CD8-positive, alpha-beta memory T cell (primary cell): ENCODE data around the gene KDF1. TPM values are rescaled to one million over a fixed set of nuclear protein-coding genes. Genes with fewer than 3 reads are reported as not detected.
A peak's percentile ranks its signal among the peaks of the same experiment; 100 is the strongest.

Experiments used
- CTCF ChIA-PET: fragments of 350-600 bp; sonication (Branson Sonifier 250); formaldehyde crosslinking; loops from one replicate; lab custom pipeline; 2021; ENCODE audit warnings: antibody characterized with exemption; lab: Charles Lee
- POLR2A ChIA-PET: fragments of 350-600 bp; sonication (Branson Sonifier 250); formaldehyde crosslinking; loops from one replicate; lab custom pipeline; 2021; ENCODE audit warnings: antibody characterized with exemption; lab: Charles Lee
- DNase-seq, 5 donors: peaks; one replicate each; pipeline versions ENCODE4 v3.0.0 to v3.0.0-alpha.2; 2020 to 2022; ENCODE audit warnings: mixed read lengths in 1 of 5
- H3K27ac ChIP-seq: one replicate; pipeline ENCODE4 v1.7.0; 2013; ENCODE audit warnings: low read depth, mild to moderate bottlenecking, low read length, moderate library complexity
- H3K27me3 ChIP-seq: 2 replicates; pipeline ENCODE4 v1.7.0; 2013; ENCODE audit warnings: low read length, mild to moderate bottlenecking; ENCODE audit not compliant: insufficient read depth, poor library complexity, severe bottlenecking
- H3K36me3 ChIP-seq: 2 replicates; pipeline ENCODE4 v1.7.0; 2013; ENCODE audit warnings: mild to moderate bottlenecking, low read length, moderate library complexity; ENCODE audit not compliant: insufficient read depth
- H3K4me1 ChIP-seq: 2 replicates; pipeline ENCODE4 v1.7.0; 2013; ENCODE audit warnings: mild to moderate bottlenecking, low read length, moderate library complexity; ENCODE audit not compliant: insufficient read depth
- H3K4me3 ChIP-seq: 2 replicates; pipeline ENCODE4 v1.7.0; 2013; ENCODE audit warnings: mild to moderate bottlenecking, low read length
- H3K9me3 ChIP-seq: 2 replicates; pipeline ENCODE4 v1.7.0; 2013; ENCODE audit warnings: mild to moderate bottlenecking, low read length
- H3K27ac Mint-ChIP-seq, 8 donors: one replicate each; pipeline ENCODE4 v1.8.0; 2020 to 2021; ENCODE audit warnings: mixed read lengths in 8 of 8, mild to moderate bottlenecking in 6 of 8, inconsistent platforms in 3 of 8, moderate library complexity in 3 of 8
- H3K27me3 Mint-ChIP-seq, 2 donors: one replicate each; pipeline ENCODE4 v1.8.0; 2020 to 2021; ENCODE audit warnings: mixed read lengths in 2 of 2, mild to moderate bottlenecking in 1 of 2, moderate library complexity in 1 of 2
- H3K36me3 Mint-ChIP-seq, 3 donors: one replicate each; pipeline ENCODE4 v1.8.0; 2020 to 2021; ENCODE audit warnings: mixed read lengths in 3 of 3, inconsistent platforms in 1 of 3, mild to moderate bottlenecking in 1 of 3
- H3K4me1 Mint-ChIP-seq, 3 donors: one replicate each; pipeline ENCODE4 v1.8.0; 2020 to 2021; ENCODE audit warnings: mixed read lengths in 3 of 3, inconsistent platforms in 1 of 3, mild to moderate bottlenecking in 1 of 3
- H3K4me3 Mint-ChIP-seq, 7 donors: one replicate each; pipeline ENCODE4 v1.8.0; 2020 to 2021; ENCODE audit warnings: mixed read lengths in 7 of 7, mild to moderate bottlenecking in 6 of 7, moderate library complexity in 4 of 7, inconsistent platforms in 2 of 7
- H3K9me3 Mint-ChIP-seq, 5 donors: one replicate each; pipeline ENCODE4 v1.8.0; 2020 to 2022; ENCODE audit warnings: mixed read lengths in 5 of 5, mild to moderate bottlenecking in 3 of 5, moderate library complexity in 2 of 5, inconsistent platforms in 1 of 5
- polyA plus RNA-seq: library from polyadenylated mRNA; unstranded; fragments of 300-500 nt; fragmentation: Illumina TruSeq; gene quantifications from one replicate; pipeline ENCODE4 v1.2.3, GENCODE V29; 2021
- total RNA-seq, 2 experiments: library from RNA; stranded (reverse); gene quantifications; one replicate each; pipeline ENCODE4 v1.2.3, GENCODE V29; 2021

The KDF1 gene
- total and polyA plus RNA-seq, 3 experiments from 2014 or later: 0.24 to 4.6 (median 0.39) TPM

- no peak overlapping the region for H3K4me3 ChIP-seq
- Mint-ChIP-seq H3K4me3 (no peak overlapping the region), H3K27me3 (peaks cover 6 to 19% of the 10 kb centered on the region in 2 donors), H3K4me1 (no peaks in the 10 kb centered on the region), H3K36me3 (peaks cover 0 to 3% (median 0%) of the 10 kb centered on the region in 3 donors), H3K27ac (no peak overlapping the region), H3K9me3 (no peaks in the 10 kb centered on the region)
- no peaks in the 10 kb centered on the region for H3K9me3 ChIP-seq
- H3K4me1 ChIP-seq: no peaks in the 10 kb centered on the region
- H3K36me3 ChIP-seq: no peaks in the 10 kb centered on the region
- ChIA-PET POLR2A (no interaction called here), CTCF (interaction anchor here (1.0 kb wide), 1 partner anchor 20 kb away, joined by 4 read pairs; no protein-coding TSS in a partner anchor)
- DNase-seq: no peak
- H3K27me3 ChIP-seq: peaks cover 2% of the 10 kb centered on the region
- H3K27ac ChIP-seq: no peak overlapping the region
Measured at GRCh38 chr1:26976621-26977510, 16.6 kb upstream of the KDF1 start.

GRCh38 chr1:26972821-26973220 lies 12.6 kb upstream of the KDF1 start:
- ChIA-PET POLR2A (no interaction called here), CTCF (no interaction called here)
- no peak overlapping the region for H3K27ac Mint-ChIP-seq
- no peak overlapping the region for H3K4me3 Mint-ChIP-seq
- H3K4me1 ChIP-seq: no peaks in the 10 kb centered on the region
- H3K9me3 ChIP-seq: no peaks in the 10 kb centered on the region
- H3K4me3 ChIP-seq: no peak overlapping the region
- no peak overlapping the region for H3K27ac ChIP-seq
- no peaks in the 10 kb centered on the region for H3K4me1 Mint-ChIP-seq
- no peaks in the 10 kb centered on the region for H3K36me3 ChIP-seq
- H3K36me3 Mint-ChIP-seq: peaks cover 0 to 2% (median 0%) of the 10 kb centered on the region in 3 donors
- no peaks in the 10 kb centered on the region for H3K9me3 Mint-ChIP-seq
- H3K27me3 ChIP-seq: no peaks in the 10 kb centered on the region
- peaks cover 3 to 15% of the 10 kb centered on the region in 2 donors for H3K27me3 Mint-ChIP-seq
- no peak for DNase-seq

GRCh38 chr1:26972390-26972789 lies 12.1 kb upstream of the KDF1 start:
- Histone ChIP-seq H3K9me3 (no peaks in the 10 kb centered on the region), H3K27me3 (no peaks in the 10 kb centered on the region), H3K4me1 (no peaks in the 10 kb centered on the region), H3K4me3 (no peak overlapping the region), H3K27ac (no peak overlapping the region), H3K36me3 (no peaks in the 10 kb centered on the region)
- Mint-ChIP-seq H3K9me3 (no peaks in the 10 kb centered on the region), H3K4me1 (no peaks in the 10 kb centered on the region), H3K36me3 (peaks cover 0 to 2% (median 0%) of the 10 kb centered on the region in 3 donors), H3K27me3 (peaks cover 2 to 18% of the 10 kb centered on the region in 2 donors), H3K4me3 (no peak overlapping the region), H3K27ac (peak overlapping the region in 2 of 8 donors; percentile 47 to 71)
- ChIA-PET CTCF (no interaction called here), POLR2A (no interaction called here)
- DNase-seq: no peak

GRCh38 chr1:26971590-26971989 lies 11.3 kb upstream of the KDF1 start:
- Histone ChIP-seq H3K27me3 (no peaks in the 10 kb centered on the region), H3K4me3 (no peak overlapping the region), H3K4me1 (no peaks in the 10 kb centered on the region), H3K36me3 (no peaks in the 10 kb centered on the region), H3K27ac (no peak overlapping the region), H3K9me3 (no peaks in the 10 kb centered on the region)
- CTCF ChIA-PET: no interaction called here
- no peaks in the 10 kb centered on the region for H3K4me1 Mint-ChIP-seq
- no peaks in the 10 kb centered on the region for H3K9me3 Mint-ChIP-seq
- H3K27ac Mint-ChIP-seq: peak overlapping the region in 1 of 8 donors; percentile 80
- H3K27me3 Mint-ChIP-seq: peaks cover 3 to 21% of the 10 kb centered on the region in 2 donors
- no peak overlapping the region for H3K4me3 Mint-ChIP-seq
- peaks cover 0 to 2% (median 0%) of the 10 kb centered on the region in 3 donors for H3K36me3 Mint-ChIP-seq
- no peak for DNase-seq
- POLR2A ChIA-PET: no interaction called here

GRCh38 chr1:26970810-26971209 lies 10.5 kb upstream of the KDF1 start:
- H3K9me3 Mint-ChIP-seq: no peaks in the 10 kb centered on the region
- no peaks in the 10 kb centered on the region for H3K9me3 ChIP-seq
- no peak for DNase-seq
- no peak overlapping the region for H3K4me3 ChIP-seq
- H3K36me3 Mint-ChIP-seq: peaks cover 0 to 2% (median 0%) of the 10 kb centered on the region in 3 donors
- H3K27me3 ChIP-seq: no peaks in the 10 kb centered on the region
- H3K4me1 Mint-ChIP-seq: no peaks in the 10 kb centered on the region
- H3K4me3 Mint-ChIP-seq: no peak overlapping the region
- peaks cover 2 to 26% of the 10 kb centered on the region in 2 donors for H3K27me3 Mint-ChIP-seq
- ChIA-PET POLR2A (no interaction called here), CTCF (no interaction called here)
- peak overlapping the region in 1 of 8 donors; percentile 54 for H3K27ac Mint-ChIP-seq
- H3K36me3 ChIP-seq: no peaks in the 10 kb centered on the region
- no peaks in the 10 kb centered on the region for H3K4me1 ChIP-seq
- no peak overlapping the region for H3K27ac ChIP-seq

- Mint-ChIP-seq H3K9me3 (no peaks in the 10 kb centered on the region), H3K36me3 (peaks cover 0 to 2% (median under 1%) of the 10 kb centered on the region in 3 donors), H3K4me3 (no peak overlapping the region), H3K27ac (no peak overlapping the region), H3K4me1 (peaks cover 2 to 3% (median 3%) of the 10 kb centered on the region in 3 donors), H3K27me3 (peaks cover 11 to 48% of the 10 kb centered on the region in 2 donors)
- ChIA-PET POLR2A (no interaction called here), CTCF (interaction anchor here (1.0 kb wide), 1 partner anchor 80 kb away, joined by 4 read pairs; no protein-coding TSS in a partner anchor)
- Histone ChIP-seq H3K36me3 (no peaks in the 10 kb centered on the region), H3K4me1 (no peaks in the 10 kb centered on the region), H3K4me3 (no peak overlapping the region), H3K9me3 (no peaks in the 10 kb centered on the region), H3K27me3 (no peaks in the 10 kb centered on the region), H3K27ac (no peak overlapping the region)
- no peak for DNase-seq
Measured at GRCh38 chr1:26965628-26966027, 5.4 kb upstream of the KDF1 start.

- no peaks in the 10 kb centered on the region for H3K4me1 ChIP-seq
- Mint-ChIP-seq H3K27ac (no peak overlapping the region), H3K27me3 (peaks cover 12 to 46% of the 10 kb centered on the region in 2 donors), H3K9me3 (no peaks in the 10 kb centered on the region), H3K36me3 (peaks cover 0 to 2% (median 2%) of the 10 kb centered on the region in 3 donors), H3K4me1 (peaks cover 5 to 7% (median 6%) of the 10 kb centered on the region in 3 donors), H3K4me3 (no peak overlapping the region)
- POLR2A ChIA-PET: no interaction called here
- H3K27me3 ChIP-seq: no peaks in the 10 kb centered on the region
- H3K27ac ChIP-seq: no peak overlapping the region
- H3K9me3 ChIP-seq: no peaks in the 10 kb centered on the region
- no peak for DNase-seq
- H3K4me3 ChIP-seq: no peak overlapping the region
- H3K36me3 ChIP-seq: no peaks in the 10 kb centered on the region
- CTCF ChIA-PET: interaction anchor here (1.0 kb wide), 1 partner anchor 81 kb away, joined by 4 read pairs; no protein-coding TSS in a partner anchor
Measured at GRCh38 chr1:26965213-26965612, 4.9 kb upstream of the KDF1 start.

- Mint-ChIP-seq H3K4me3 (peak overlapping the region in 2 of 7 donors; percentile 24 to 94), H3K9me3 (no peaks in the 10 kb centered on the region), H3K27ac (no peak overlapping the region), H3K27me3 (peaks cover 15 to 39% of the 10 kb centered on the region in 2 donors), H3K36me3 (peaks cover 0 to 3% (median 2%) of the 10 kb centered on the region in 3 donors), H3K4me1 (peaks cover 6 to 17% (median 8%) of the 10 kb centered on the region in 3 donors)
- H3K4me1 ChIP-seq: peaks cover 6% of the 10 kb centered on the region
- H3K36me3 ChIP-seq: no peaks in the 10 kb centered on the region
- no peaks in the 10 kb centered on the region for H3K27me3 ChIP-seq
- CTCF ChIA-PET: interaction anchor here (0.7 kb wide), 1 partner anchor 37 kb away, joined by 3 read pairs; no protein-coding TSS in a partner anchor
- POLR2A ChIA-PET: no interaction called here
- no peak overlapping the region for H3K4me3 ChIP-seq
- no peak overlapping the region for H3K27ac ChIP-seq
- no peaks in the 10 kb centered on the region for H3K9me3 ChIP-seq
- no peak for DNase-seq
Measured at GRCh38 chr1:26961826-26962225, 1.6 kb upstream of the KDF1 start.
